ENCODE results near the gene RAB11FIP3.

RAB11FIP3 gene

DNA sequence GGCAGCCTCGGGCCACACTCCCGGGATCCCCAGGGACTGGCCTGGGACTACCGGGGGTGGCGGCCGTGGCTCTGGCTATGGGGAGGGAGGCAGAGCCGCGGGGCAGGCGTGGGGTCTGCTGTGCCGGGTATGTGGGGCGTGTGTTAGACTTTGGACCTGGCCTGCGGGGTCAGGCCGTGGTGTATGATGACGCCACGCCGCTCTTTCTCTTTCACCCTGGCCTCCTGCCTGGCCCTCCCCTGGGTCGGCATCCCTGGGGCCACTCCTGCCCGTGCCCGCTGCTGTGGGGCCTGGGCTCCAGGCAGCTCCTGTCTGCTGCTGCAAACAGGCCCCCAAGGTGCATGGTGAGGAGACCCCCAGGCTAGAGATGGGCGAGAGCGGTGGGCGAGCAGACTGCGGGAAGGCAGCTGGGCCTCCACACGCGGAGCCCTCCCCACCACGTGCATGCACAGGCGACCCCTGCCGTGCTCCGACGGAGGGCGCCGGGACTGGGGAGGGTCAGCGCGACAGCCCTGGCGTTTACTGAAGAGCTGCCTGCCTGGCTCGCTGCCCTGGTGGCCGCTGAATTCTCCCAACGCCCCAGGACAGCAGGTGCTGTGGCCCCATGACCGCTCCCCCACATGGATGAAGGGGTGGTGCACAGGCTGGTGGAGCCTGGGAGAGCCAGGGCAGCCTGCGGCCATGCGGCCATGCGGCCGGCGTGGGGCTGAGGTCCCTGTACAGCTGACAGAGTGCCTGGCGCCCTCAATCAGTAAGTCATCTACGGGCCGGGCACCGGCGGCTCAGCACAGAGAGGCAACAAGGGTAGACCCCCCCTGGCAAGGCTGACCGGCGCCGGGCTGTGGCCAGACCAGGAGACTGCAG lies 118.1 kb downstream of the RAB11FIP3 start:
- FAIRE-seq, result no peak
- no peak for DNase-seq (ENCODE audit: insufficient read length, low spot score)

DNA sequence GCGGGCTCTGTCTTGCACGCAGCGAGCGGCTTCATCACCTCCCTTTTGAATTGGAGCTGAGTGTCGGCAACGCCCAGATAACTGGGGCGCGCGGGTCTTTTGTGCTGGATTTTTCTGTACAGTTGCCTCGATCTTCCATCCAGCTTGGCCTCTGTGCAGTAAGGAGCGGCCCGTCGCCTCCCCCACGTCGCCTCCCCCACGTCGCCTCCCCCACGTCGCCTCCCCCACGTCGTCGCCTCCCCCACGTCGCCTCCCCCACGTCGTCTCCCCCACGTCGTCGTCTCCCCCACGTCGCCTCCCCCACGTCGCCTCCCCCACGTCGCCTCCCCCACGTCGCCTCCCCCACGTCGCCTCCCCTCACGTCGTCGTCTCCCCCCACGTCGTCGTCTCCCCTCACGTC lies 119.1 kb downstream of the RAB11FIP3 start:
- no peak for FAIRE-seq
- DNase-seq (ENCODE audit: insufficient read length, low spot score), result no peak

GRCh38 chr16:546909-547770 lies 121.7 kb downstream of the RAB11FIP3 start:
- no peak for FAIRE-seq
- no peak for DNase-seq (ENCODE audit: insufficient read length, low spot score)

- DNase-seq (ENCODE audit: insufficient read length, low spot score) (no peak), FAIRE-seq (no peak)
These were observed 123.1 kb downstream of the RAB11FIP3 start for GRCh38 chr16:548586-548985.

- no peak for FAIRE-seq
- DNase-seq (ENCODE audit: insufficient read length, low spot score), result no peak
These were observed 124.3 kb downstream of the RAB11FIP3 start for GRCh38 chr16:549544-550263.

- DNase-seq (ENCODE audit: insufficient read length, low spot score) (no peak), FAIRE-seq (no peak)
These were observed 125.8 kb downstream of the RAB11FIP3 start for GRCh38 chr16:551210-551609.

DNA sequence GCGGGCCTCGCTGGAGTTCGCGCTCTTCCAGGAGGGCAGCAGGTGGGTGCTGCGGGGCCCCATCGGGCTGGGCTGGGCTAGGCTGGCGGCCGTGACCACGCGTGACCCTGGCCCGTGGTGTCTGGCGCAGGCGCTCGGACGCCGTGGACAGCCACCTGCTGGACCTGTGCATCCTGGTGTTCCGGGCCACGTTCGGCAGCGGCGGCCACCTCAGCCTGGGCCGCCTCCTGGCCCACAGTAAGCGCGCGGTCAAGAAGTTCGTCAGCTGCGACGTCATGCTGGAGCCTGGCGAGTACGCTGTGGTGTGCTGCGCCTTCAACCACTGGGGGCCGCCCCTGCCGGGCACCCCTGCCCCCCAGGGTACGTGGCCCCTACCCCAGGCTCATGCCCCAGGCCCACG lies 126.7 kb downstream of the RAB11FIP3 start:
- DNase-seq (ENCODE audit: insufficient read length, low spot score) (no peak), FAIRE-seq (no peak)

- DNase-seq (ENCODE audit: insufficient read length, low spot score) (no peak), FAIRE-seq (no peak)
These were observed 128.3 kb downstream of the RAB11FIP3 start for GRCh38 chr16:553601-554296.

DNA sequence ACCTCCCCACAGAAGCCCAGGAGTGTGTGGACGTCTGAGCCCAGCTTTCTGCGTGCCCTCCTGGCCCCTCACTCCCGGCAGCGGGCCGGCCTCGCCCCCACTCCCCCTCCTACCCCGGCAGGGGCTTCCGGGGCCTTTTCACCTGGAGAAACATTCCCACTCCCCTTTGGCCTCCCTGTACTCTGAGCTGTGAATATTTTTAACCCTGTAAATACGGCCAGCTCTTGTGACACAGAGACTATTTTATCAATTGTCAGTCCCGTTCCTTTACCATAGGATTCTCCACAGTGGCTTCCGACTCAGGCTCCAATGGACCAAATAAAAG lies 128.8 kb downstream of the RAB11FIP3 start:
- FAIRE-seq (no peak), DNase-seq (ENCODE audit: insufficient read length, low spot score) (no peak)

- DNase-seq (ENCODE audit: insufficient read length, low spot score) (no peak), FAIRE-seq (no peak)
These were observed 129.4 kb downstream of the RAB11FIP3 start for GRCh38 chr16:554640-555365.

- FAIRE-seq, result no peak
These were observed 130.4 kb downstream of the RAB11FIP3 start for GRCh38 chr16:555528-556473.

GRCh38 chr16:556474-557173 lies 131.2 kb downstream of the RAB11FIP3 start:
- DNase-seq (ENCODE audit: insufficient read length, low spot score) (no peak), FAIRE-seq (no peak)

More at GRCh38 chr16:555528-556473, 130.4 kb downstream of the RAB11FIP3 start:
- no peak for DNase-seq (ENCODE audit: insufficient read length, low spot score)

GRCh38 chr16:557463-558297 lies 132.2 kb downstream of the RAB11FIP3 start:
- DNase-seq (ENCODE audit: insufficient read length, low spot score) (no peak), FAIRE-seq (no peak)

- FAIRE-seq (no peak), DNase-seq (ENCODE audit: insufficient read length, low spot score) (no peak)
These were observed 133.0 kb downstream of the RAB11FIP3 start for GRCh38 chr16:558298-559020.

GRCh38 chr16:559021-559380 lies 133.6 kb downstream of the RAB11FIP3 start:
- DNase-seq (ENCODE audit: insufficient read length, low spot score) (no peak), FAIRE-seq (no peak)

DNA sequence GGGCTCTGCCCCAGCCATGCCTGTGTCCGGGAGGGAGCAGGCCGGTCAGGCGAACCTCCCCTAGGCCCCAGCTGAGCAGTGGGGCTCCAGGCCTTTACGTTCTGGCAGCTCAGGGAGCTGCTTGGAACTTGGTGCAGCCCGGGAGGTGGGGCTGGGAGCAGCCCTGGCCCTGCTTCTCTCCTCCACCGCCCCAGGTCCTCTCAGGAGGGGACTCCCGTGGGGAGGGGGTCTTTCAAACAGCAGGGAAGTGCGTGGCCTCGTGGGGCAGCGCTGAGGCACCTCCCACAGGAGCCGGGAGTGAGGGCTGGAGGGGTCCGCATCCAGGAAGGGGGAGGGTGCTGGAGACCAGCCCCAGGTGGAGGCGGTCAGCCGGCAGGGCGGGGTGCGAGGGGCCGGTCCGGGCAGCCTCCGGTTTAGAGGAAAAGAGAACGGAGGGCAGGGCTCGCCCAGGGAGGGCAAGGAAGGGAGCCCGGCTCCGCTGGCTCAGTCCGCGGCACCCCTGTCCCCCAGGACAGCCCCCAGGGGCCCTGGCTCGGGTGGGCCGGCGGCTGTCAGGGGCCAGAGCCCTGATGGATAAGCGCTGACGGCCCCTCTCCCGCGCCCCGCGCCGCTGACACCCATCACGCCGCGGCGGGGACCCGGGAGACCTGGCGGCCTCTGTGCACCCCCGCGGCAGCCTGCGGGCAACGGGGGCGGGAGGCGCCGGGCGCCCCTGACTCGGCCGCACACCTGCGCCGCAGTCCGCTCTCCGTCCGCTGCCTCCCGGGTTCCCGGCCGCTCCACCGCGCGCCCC lies 134.2 kb downstream of the RAB11FIP3 start:
- FAIRE-seq, result no peak
- DNase-seq (ENCODE audit: insufficient read length, low spot score), result no peak
